ENCODE measurements around the gene BCL6B.

Gene BCL6B

DNA sequence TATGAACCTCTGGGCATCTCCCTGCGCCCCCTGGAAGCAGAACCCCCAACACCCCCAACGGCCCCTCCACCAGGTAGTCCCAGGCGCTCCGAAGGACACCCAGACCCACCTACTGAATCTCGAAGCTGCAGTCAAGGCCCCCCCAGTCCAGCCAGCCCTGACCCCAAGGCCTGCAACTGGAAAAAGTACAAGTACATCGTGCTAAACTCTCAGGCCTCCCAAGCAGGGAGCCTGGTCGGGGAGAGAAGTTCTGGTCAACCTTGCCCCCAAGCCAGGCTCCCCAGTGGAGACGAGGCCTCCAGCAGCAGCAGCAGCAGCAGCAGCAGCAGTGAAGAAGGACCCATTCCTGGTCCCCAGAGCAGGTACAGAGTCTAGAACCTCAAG lies 1.5 kb downstream of the BCL6B start:
- TF ChIP-seq, protein P1, sequence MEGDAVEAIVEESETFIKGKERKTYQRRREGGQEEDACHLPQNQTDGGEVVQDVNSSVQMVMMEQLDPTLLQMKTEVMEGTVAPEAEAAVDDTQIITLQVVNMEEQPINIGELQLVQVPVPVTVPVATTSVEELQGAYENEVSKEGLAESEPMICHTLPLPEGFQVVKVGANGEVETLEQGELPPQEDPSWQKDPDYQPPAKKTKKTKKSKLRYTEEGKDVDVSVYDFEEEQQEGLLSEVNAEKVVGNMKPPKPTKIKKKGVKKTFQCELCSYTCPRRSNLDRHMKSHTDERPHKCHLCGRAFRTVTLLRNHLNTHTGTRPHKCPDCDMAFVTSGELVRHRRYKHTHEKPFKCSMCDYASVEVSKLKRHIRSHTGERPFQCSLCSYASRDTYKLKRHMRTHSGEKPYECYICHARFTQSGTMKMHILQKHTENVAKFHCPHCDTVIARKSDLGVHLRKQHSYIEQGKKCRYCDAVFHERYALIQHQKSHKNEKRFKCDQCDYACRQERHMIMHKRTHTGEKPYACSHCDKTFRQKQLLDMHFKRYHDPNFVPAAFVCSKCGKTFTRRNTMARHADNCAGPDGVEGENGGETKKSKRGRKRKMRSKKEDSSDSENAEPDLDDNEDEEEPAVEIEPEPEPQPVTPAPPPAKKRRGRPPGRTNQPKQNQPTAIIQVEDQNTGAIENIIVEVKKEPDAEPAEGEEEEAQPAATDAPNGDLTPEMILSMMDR (IDR thresholded peaks at IDR 0.05; ENCODE audit: low read depth, low read length): no peak
- no peak for DNase-seq (ENCODE audit: extremely low read depth, low read depth)

DNA sequence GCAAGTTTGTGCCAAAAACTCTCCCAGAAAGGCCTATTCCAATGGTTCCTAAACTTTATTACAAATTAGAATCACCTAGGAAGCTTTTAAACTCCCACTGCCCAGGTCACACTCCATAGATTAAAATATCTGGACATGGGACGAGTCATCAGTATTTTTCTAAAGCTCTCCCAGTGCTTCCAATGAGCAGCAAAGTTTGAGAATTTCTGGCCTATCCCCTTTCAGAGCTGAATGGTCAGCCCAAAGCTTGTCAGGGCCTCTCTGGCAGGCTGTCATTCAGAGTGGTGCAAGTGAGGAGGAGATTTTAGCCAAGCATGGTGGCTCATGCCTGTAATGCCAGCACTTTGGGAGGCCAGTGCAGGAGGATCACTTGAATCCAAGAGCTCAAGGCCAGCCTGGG lies 2.4 kb downstream of the BCL6B start:
- no peak for DNase-seq (ENCODE audit: extremely low read depth, low read depth)
- TF ChIP-seq, protein P1 (IDR thresholded peaks at IDR 0.05; ENCODE audit: low read depth, low read length): no peak

DNA sequence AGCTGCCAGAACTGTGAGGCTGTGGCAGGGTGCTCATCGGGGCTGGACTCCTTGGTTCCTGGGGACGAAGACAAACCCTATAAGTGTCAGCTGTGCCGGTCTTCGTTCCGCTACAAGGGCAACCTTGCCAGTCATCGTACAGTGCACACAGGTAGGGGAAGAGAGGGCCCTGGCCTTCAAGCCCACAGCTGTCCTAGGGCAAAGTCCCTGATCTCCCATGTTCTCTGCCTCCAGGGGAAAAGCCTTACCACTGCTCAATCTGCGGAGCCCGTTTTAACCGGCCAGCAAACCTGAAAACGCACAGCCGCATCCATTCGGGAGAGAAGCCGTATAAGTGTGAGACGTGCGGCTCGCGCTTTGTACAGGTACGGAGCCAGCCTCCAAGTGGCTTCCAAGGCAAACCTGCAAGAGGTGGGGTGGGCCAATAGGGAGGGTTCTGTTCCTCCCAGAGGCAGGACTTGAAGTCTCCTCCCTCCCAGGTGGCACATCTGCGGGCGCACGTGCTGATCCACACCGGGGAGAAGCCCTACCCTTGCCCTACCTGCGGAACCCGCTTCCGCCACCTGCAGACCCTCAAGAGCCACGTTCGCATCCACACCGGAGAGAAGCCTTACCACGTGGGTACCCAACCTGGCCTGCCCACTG lies 3.7 kb downstream of the BCL6B start:
- no peak for DNase-seq (ENCODE audit: extremely low read depth, low read depth)
- TF ChIP-seq, protein P1 (IDR thresholded peaks at IDR 0.05; ENCODE audit: low read depth, low read length): no peak

DNA sequence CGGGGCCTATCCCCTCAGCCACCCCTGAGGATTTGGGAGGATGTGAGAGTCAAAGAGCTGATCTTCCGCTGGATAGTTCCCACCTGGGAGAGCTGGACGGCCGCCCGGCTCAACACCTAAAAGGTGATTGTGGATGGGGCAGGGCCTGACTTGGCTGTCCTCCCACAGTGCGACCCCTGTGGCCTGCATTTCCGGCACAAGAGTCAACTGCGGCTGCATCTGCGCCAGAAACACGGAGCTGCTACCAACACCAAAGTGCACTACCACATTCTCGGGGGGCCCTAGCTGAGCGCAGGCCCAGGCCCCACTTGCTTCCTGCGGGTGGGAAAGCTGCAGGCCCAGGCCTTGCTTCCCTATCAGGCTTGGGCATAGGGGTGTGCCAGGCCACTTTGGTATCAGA lies 4.5 kb downstream of the BCL6B start:
- TF ChIP-seq, protein P1 (IDR thresholded peaks at IDR 0.05; ENCODE audit: low read depth, low read length): no peak
- DNase-seq (ENCODE audit: extremely low read depth, low read depth): no peak

DNA sequence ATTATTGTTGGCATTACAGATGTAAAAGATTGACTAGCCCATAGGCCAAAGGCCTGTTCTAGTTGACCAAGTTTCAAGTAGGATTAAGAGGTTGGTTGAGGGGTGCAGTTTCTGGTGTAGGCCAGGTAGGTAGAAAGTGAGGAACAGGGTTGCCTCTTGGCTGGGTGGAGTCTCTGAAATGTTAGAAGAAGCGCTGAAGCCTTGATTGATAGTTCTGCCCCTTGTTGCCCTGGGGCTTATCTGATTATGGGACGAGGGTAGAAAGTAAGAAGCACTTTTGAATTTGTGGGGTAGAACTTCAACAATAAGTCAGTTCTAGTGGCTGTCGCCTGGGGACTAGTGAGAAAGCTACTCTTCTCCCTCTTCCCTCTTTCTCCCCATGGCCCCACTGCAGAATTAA lies 6.2 kb downstream of the BCL6B start:
- TF ChIP-seq, protein P1 (IDR thresholded peaks at IDR 0.05; ENCODE audit: low read depth, low read length): no peak

DNA sequence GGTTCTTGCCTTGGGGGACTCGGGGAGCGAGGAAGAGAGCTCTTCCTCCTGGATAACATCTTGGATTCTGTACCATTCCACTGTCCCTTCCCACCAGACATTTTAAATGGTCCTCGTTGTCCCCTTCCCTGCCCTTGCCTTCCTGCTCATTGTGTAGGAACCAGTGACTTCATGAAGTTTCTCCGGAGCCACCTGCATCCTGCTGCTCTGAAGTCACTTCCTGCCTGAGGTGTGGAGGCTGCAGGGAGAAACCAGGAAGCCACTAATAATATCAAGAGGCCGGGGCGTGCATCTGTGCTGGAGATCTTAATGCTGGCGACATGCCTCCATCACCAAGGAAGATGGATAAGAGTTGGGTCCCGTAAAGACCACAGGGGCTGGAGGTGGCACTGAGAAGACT lies 6.8 kb downstream of the BCL6B start:
- DNase-seq (ENCODE audit: extremely low read depth, low read depth): no peak
- TF ChIP-seq, protein P1 (IDR thresholded peaks at IDR 0.05; ENCODE audit: low read depth, low read length): no peak

More for the DNA sequence above, 6.2 kb downstream of the BCL6B start:
- DNase-seq (ENCODE audit: extremely low read depth, low read depth): no peak

DNA sequence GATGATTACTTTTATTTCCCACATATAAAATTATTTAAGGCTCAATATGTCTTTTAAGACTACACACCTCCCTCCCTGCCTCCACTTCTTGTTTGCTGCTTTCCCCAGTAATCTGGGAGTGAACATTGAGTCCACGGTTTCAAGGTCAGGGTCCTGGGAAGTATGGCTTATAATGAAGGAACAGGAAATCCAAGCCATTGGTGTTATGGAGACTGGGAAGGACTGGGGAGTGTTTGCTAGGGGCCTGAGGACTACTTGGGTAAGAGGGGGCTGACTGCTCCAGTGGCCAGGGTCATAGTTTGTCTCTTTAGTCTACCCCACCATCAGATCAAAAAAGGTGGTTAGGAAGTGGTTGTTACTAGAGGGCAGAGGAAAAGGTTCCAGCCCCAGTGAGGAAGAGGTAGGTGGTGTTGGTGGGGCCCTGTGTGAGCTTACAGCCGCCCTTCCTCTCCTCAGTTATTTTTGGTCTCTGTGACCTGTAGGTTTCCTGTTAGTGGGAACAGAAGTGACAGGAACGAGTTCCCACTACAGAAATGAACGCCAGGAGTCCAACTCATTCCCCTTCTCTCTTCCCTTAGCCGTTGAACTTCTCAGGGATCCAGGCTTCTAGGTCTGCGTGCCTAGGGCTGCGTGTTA lies 12.2 kb downstream of the BCL6B start:
- no peak for DNase-seq (ENCODE audit: extremely low read depth, low read depth)
- TF ChIP-seq, protein P1 (IDR thresholded peaks at IDR 0.05; ENCODE audit: low read depth, low read length): no peak

Measured in AG09319 (cell line).